AG04450 (cell line): ENCODE data around the gene TK1. TPM values are rescaled to one million over a fixed set of nuclear protein-coding genes. Genes with fewer than 3 reads are reported as not detected.
A peak's percentile ranks its signal among the peaks of the same experiment; 100 is the strongest.

Source experiments
- CTCF ChIA-PET: fragments of 300-600, 350-600 bp; formaldehyde crosslinking; extraction: SDS; loops from one replicate; lab custom pipeline; 2022; ENCODE audit warnings: antibody characterized with exemption, inconsistent platforms; lab: Charles Lee
- POLR2A ChIA-PET: fragments of 350-600 bp; formaldehyde crosslinking; extraction: SDS; loops from one replicate; lab custom pipeline; 2021; ENCODE audit warnings: antibody characterized with exemption, inconsistent platforms; lab: Yijun Ruan, JAX
- DNase-seq: peaks from one replicate; pipeline ENCODE4 v3.0.0-alpha.2; 2011; ENCODE audit warnings: low read depth, low spot score
- H3K27ac ChIP-seq: one replicate; pipeline ENCODE4 v1.5.1; 2012; ENCODE audit warnings: low read depth, low read length, control low read depth
- H3K27me3 ChIP-seq: one replicate; pipeline ENCODE4 v1.6.0; 2012; ENCODE audit warnings: low read length; ENCODE audit not compliant: control insufficient read depth, insufficient read depth
- H3K4me3 ChIP-seq: 2 replicates; pipeline ENCODE4 v1.5.1; 2011; ENCODE audit warnings: mild to moderate bottlenecking, low read depth, low read length, control low read depth
- H3K9me3 ChIP-seq: 2 replicates; pipeline ENCODE4 v1.5.1; 2012; ENCODE audit warnings: low read length; ENCODE audit not compliant: control insufficient read depth, insufficient read depth
- polyA plus RNA-seq: library from polyadenylated mRNA; depleted of rRNA; stranded (reverse); fragments of >200 nt; gene quantifications from 2 replicates; pipeline ENCODE4 v1.2.3, GENCODE V29; 2011
- TF ChIP-seq, protein P1 (sequence below): IDR thresholded peaks from 2 replicates; pipeline ENCODE4 v1.5.1; 2011; ENCODE audit warnings: low read depth, low read length, control low read depth, inconsistent platforms

The TK1 gene
- polyA plus RNA-seq, 1 experiment = 27.1 TPM

DNA sequence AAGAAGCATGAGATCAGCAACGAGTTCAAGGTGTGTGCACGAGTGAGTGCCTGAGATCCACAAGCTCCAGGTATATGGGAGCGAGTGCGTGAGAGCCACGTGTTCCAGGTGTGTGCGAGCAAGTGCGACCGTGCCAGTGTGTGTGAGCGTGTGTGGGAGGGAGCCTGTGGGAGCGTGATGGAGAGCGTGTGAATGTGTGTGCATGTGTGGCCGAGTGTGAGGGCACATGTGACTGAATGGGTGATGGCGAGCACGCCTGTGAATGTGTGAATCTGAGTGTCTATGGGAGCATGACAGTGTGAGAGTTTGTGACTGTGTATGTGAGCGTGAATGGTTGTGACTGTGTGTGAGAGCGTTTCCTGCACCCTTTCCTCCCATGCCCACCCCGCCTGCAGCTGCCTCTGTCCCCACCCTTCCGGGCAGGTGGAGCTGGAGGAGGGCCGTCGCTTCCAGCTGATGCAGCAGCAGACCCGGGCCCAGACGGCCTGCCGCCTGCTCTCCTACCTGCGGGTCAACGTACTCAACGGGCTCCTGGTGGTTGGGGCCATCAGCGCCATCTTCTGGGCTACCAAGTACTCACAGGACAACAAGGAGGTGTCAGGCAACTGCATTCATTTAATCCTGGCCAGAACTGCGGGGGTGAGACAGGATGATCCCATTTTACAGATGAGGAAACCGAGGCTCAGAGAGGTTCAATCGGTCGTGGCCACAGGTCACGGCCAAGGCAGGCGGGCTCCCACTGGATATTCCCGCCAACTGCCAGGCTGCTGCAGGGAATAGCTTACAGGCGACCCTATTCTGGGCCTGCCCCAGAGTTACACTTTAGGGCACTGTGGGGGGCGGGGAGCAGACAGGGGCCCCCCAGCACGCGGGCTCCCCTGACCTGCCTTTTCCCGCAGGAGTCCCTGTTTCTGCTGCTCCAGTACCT, 52.6 kb downstream of the TK1 start:
- no peak overlapping the region for H3K27ac ChIP-seq
- TF ChIP-seq, protein P1, sequence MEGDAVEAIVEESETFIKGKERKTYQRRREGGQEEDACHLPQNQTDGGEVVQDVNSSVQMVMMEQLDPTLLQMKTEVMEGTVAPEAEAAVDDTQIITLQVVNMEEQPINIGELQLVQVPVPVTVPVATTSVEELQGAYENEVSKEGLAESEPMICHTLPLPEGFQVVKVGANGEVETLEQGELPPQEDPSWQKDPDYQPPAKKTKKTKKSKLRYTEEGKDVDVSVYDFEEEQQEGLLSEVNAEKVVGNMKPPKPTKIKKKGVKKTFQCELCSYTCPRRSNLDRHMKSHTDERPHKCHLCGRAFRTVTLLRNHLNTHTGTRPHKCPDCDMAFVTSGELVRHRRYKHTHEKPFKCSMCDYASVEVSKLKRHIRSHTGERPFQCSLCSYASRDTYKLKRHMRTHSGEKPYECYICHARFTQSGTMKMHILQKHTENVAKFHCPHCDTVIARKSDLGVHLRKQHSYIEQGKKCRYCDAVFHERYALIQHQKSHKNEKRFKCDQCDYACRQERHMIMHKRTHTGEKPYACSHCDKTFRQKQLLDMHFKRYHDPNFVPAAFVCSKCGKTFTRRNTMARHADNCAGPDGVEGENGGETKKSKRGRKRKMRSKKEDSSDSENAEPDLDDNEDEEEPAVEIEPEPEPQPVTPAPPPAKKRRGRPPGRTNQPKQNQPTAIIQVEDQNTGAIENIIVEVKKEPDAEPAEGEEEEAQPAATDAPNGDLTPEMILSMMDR = peak; percentile 46
- no peak overlapping the region for H3K4me3 ChIP-seq
- H3K9me3 ChIP-seq = peaks cover 4% of the 10 kb centered on the region; the same call in 1 of the 2 replicates
- ChIA-PET CTCF (interaction anchor here (0.9 kb wide), 2 partner anchors 114 to 115 kb away, joined by 3 read pairs; no protein-coding TSS in a partner anchor), POLR2A (no interaction called here)
- peaks cover 35% of the 10 kb centered on the region for H3K27me3 ChIP-seq
- DNase-seq = no peak

DNA sequence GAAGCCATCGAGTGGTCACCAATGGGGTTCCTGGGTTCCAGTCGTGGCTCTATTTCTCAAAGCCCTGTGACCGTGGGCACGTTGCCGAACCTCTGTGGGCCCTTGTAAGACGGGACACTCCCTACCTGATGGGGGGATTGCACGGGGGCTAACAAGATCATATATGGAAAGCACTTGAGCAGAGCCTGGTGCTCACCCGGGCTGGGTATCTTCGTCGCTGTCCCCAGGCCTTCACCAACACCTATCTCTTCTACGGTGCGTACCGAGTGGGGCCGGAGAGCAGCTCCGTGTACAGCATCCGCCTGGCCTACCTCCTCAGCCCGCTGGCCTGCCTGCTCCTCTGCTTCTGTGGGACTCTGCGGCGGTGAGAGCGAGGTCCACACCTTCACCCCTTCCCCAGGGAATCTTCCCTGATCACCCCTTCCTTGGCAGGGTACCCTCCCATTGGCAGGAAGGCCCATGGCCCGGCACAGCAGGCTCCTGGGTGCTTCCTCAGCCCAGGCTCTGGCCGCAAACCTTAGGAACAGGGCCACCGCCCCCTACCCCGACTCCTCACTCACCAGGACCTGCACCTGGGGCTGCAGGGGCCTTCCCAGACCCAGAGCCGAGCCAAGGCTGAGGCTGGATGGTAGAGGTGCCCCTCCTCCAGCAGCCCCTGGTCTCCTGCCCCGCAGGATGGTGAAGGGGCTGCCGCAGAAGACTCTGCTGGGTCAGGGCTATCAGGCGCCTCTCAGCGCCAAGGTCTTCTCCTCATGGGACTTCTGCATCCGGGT, 53.5 kb downstream of the TK1 start:
- Histone ChIP-seq H3K4me3 (no peak overlapping the region), H3K27me3 (peaks cover 35% of the 10 kb centered on the region), H3K9me3 (peaks cover 4% of the 10 kb centered on the region; the same call in 1 of the 2 replicates), H3K27ac (no peak overlapping the region)
- ChIA-PET POLR2A (no interaction called here), CTCF (no interaction called here)
- DNase-seq = no peak
- TF ChIP-seq, protein P1 = no peak

DNA sequence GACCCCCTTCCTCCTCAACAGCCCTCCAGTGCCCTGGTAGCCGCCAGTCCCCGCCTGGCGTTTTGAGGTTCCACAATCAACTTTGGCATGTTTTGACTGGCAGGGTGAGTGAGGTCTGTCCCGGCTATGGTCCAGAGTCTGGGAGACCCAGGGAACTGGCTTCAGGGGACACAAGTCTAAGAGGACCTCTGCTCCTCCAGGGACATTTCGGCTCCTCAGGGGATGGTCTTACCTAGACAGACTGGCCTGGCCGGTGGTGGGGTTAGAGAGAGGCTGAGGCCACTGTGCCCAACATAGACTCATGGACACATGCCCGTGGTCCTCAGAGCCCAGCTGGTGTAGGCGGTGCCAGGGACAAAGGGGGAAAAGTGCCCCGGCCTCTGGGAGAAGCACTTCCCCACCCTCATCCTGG, 54.1 kb downstream of the TK1 start:
- Histone ChIP-seq H3K27ac (no peak overlapping the region), H3K4me3 (no peak overlapping the region), H3K9me3 (peaks cover 4% of the 10 kb centered on the region; the same call in 1 of the 2 replicates), H3K27me3 (peaks cover 39% of the 10 kb centered on the region)
- TF ChIP-seq, protein P1 = no peak
- CTCF ChIA-PET = no interaction called here
- POLR2A ChIA-PET = no interaction called here
- DNase-seq = no peak

DNA sequence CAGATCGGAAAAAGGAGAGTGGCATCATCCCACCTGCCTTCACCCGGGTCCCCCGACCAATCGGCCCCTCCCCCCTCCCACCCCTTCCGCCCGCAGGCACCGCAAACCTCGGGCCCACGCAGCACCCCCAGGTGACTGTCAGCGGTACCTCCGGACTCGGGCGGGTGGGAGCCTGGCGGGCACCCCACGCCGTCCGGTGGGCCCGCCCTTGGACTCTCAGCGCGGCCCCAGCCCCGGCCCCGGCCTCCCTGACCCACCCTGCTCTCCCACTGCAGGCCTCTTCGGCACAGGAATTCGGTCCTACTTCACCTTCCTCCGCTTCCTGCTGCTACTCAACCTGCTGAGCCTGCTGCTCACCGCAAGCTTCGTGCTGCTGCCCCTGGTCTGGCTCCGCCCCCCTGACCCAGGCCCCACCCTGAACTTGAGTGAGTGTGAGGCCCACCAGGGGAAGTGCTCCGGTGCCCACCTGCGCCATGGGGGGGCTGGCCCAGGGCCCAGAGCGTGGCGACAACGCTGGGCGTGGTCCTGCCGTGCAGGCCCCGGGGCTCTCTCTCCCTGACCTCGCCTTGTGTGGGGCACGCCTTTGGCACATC, 54.7 kb downstream of the TK1 start:
- POLR2A ChIA-PET = no interaction called here
- Histone ChIP-seq H3K4me3 (no peak overlapping the region), H3K9me3 (peaks cover 4% of the 10 kb centered on the region; the same call in 1 of the 2 replicates), H3K27ac (no peak overlapping the region), H3K27me3 (peaks cover 45% of the 10 kb centered on the region)
- CTCF ChIA-PET = no interaction called here
- TF ChIP-seq, protein P1 = no peak
- DNase-seq = no peak
